A549 (cell line): ENCODE data around the gene BDNF. TPM values are rescaled to one million over a fixed set of nuclear protein-coding genes. Genes with fewer than 3 reads are reported as not detected.

Source experiments
- ATAC-seq, 2 experiments: fragments of 200-7000 bp in 1 of 2; fragments of >200 bp in 1 of 2; cut with Nextera tagmentation in 1 of 2; cut with Tn5 transposase in 1 of 2; 3 replicates each; pipeline versions ENCODE4 v1.8.0 to v1.9.1; 2018 to 2020; ENCODE audit warnings: mild to moderate bottlenecking in 1 of 2, moderate library complexity in 1 of 2
- CTCF ChIA-PET: fragments of 300-600 bp; sonication (Branson Sonifier 250); formaldehyde crosslinking; extraction: SDS; loops from one replicate; lab custom pipeline; 2021; ENCODE audit warnings: antibody characterized with exemption, inconsistent platforms; lab: Yijun Ruan, JAX
- POLR2A ChIA-PET: fragments of 350-600 bp; formaldehyde crosslinking; extraction: SDS; loops from one replicate; lab custom pipeline; 2021; ENCODE audit warnings: antibody characterized with exemption, inconsistent platforms; lab: Yijun Ruan, JAX
- DNase-seq, 2 experiments: peaks; one replicate each; pipeline versions ENCODE4 v3.0.0 to v3.0.0-alpha.2; 2011 to 2016; ENCODE audit warnings: low read depth in 1 of 2, low spot score in 1 of 2
- FAIRE-seq: peaks from 2 replicates; lab custom pipeline; 2011; peaks lifted over from hg19 to GRCh38; lab: Jason Lieb, UNC
- H3K27ac ChIP-seq, 2 experiments: fragments of >200 bp; sonication (Bioruptor Twin); formaldehyde crosslinking; 3 replicates each; pipeline ENCODE4 v1.5.1; 2016 to 2017
- H3K4me1 ChIP-seq: fragments of >200 bp; sonication (Bioruptor Twin); formaldehyde crosslinking; 3 replicates; pipeline ENCODE4 v1.6.1; 2016
- H3K4me2 ChIP-seq: fragments of >200 bp; sonication (Bioruptor Twin); formaldehyde crosslinking; 3 replicates; pipeline ENCODE4 v1.6.1; 2016
- H3K4me3 ChIP-seq: fragments of >200 bp; sonication (Bioruptor Twin); formaldehyde crosslinking; 3 replicates; pipeline ENCODE4 v1.5.1; 2016
- H3K9me3 ChIP-seq: fragments of >200 bp; sonication (Bioruptor Twin); formaldehyde crosslinking; 3 replicates; pipeline ENCODE4 v1.6.1; 2016
- BHLHE40 ChIP-seq: IDR thresholded peaks from 2 replicates; pipeline ENCODE4 v1.6.1; 2012; ENCODE audit warnings: low read depth, low read length, inconsistent platforms
- CBX2 ChIP-seq: fragments of 200-600 bp; sonication (generic); IDR thresholded peaks from 2 replicates; pipeline ENCODE4 v1.6.1; 2016; ENCODE audit warnings: low read depth, mild to moderate bottlenecking, borderline replicate concordance
- CEBPB ChIP-seq, 2 experiments: fragments of >200 bp in 1 of 2; sonication (Bioruptor Twin) in 1 of 2; formaldehyde crosslinking in 1 of 2; IDR thresholded peaks; 2 replicates each; pipeline ENCODE4 v1.6.1; 2012 to 2016
- EHF ChIP-seq: fragments of 250-450 bp; sonication (Bioruptor Pico); IDR thresholded peaks from 2 replicates; pipeline ENCODE4 v1.5.0; 2020; ENCODE audit warnings: mild to moderate bottlenecking
- EHMT2 ChIP-seq: fragments of 200-600 bp; sonication (generic); IDR thresholded peaks from 2 replicates; pipeline ENCODE4 v1.6.1; 2016; ENCODE audit warnings: antibody characterized with exemption, low read depth, mild to moderate bottlenecking, moderate library complexity
- EP300 ChIP-seq, 2 experiments: fragments of >200 bp; sonication (Bioruptor Twin); formaldehyde crosslinking; IDR thresholded peaks; 2 replicates in 1 of 2; 3 replicates in 1 of 2; pipeline ENCODE4 v1.6.1; 2016 to 2017
- FOSL2 ChIP-seq, 2 experiments: fragments of 450-650 bp in 1 of 2; fragments of >200 bp in 1 of 2; sonication (Bioruptor Twin) in 1 of 2; formaldehyde crosslinking; IDR thresholded peaks; 2 replicates each; pipeline versions ENCODE4 v1.5.0 to v1.6.1; 2016 to 2020; ENCODE audit warnings: mild to moderate bottlenecking in 1 of 2, moderate library complexity in 1 of 2
- HEYL ChIP-seq: fragments of 250-450 bp; sonication (Bioruptor Pico); IDR thresholded peaks from 2 replicates; pipeline ENCODE4 v1.8.0; 2021; ENCODE audit warnings: mild to moderate bottlenecking, moderate library complexity
- JUNB ChIP-seq: fragments of >200 bp; sonication (Bioruptor Twin); formaldehyde crosslinking; IDR thresholded peaks from 2 replicates; pipeline ENCODE4 v1.6.1; 2016
- KDM5A ChIP-seq: fragments of 200-600 bp; sonication (generic); IDR thresholded peaks from 2 replicates; pipeline ENCODE4 v1.6.1; 2016; ENCODE audit warnings: antibody characterized with exemption, mild to moderate bottlenecking
- MAFK ChIP-seq: fragments of 450-650 bp; IDR thresholded peaks from 2 replicates; pipeline ENCODE4 v1.6.1; 2014; ENCODE audit not compliant: partially characterized antibody
- NFE2L2 ChIP-seq: fragments of 150-350 bp; conservative IDR thresholded peaks from 2 replicates; pipeline ENCODE4 v1.6.1; 2014; ENCODE audit warnings: low read length
- NPAS2 ChIP-seq: fragments of 250-450 bp; sonication (Bioruptor Pico); IDR thresholded peaks from 2 replicates; pipeline ENCODE4 v1.8.0; 2022; ENCODE audit warnings: mild to moderate bottlenecking, moderate library complexity, borderline replicate concordance
- POLR2A ChIP-seq: IDR thresholded peaks from 2 replicates; pipeline ENCODE4 v1.6.1; 2012; ENCODE audit warnings: mild to moderate bottlenecking, low read length
- RAD21 ChIP-seq, 2 experiments: fragments of >200 bp in 1 of 2; sonication (Bioruptor Twin) in 1 of 2; formaldehyde crosslinking in 1 of 2; IDR thresholded peaks in 1 of 2; conservative IDR thresholded peaks in 1 of 2; 2 replicates in 1 of 2; 3 replicates in 1 of 2; pipeline ENCODE4 v1.6.1; 2012 to 2018; ENCODE audit warnings: inconsistent platforms in 1 of 2
- RNF2 ChIP-seq: fragments of 200-600 bp; sonication (generic); IDR thresholded peaks from 2 replicates; pipeline ENCODE4 v1.6.1; 2016; ENCODE audit warnings: low read depth, mild to moderate bottlenecking, antibody characterized with exemption, moderate library complexity, borderline replicate concordance
- TFCP2L1 ChIP-seq: fragments of 250-450 bp; sonication (Bioruptor Pico); IDR thresholded peaks from 2 replicates; pipeline ENCODE4 v1.5.0; 2021; ENCODE audit warnings: mild to moderate bottlenecking
- TP53 ChIP-seq: fragments of 250-450 bp; sonication (Bioruptor Pico); IDR thresholded peaks from 2 replicates; pipeline ENCODE4 v1.5.0; 2021; ENCODE audit warnings: mild to moderate bottlenecking, moderate library complexity
- WGBS: methylation state at CpG from one replicate; pipeline ENCODE4 v1.1.6; 2017; ENCODE audit errors: missing lambda C conversion rate; 5-methylcytosine and 5-hydroxymethylcytosine counted together
- polyA plus RNA-seq, 4 experiments: library from polyadenylated mRNA; depleted of rRNA in 3 of 4; stranded (reverse); fragments of >200 nt; fragmentation: RNase III in 1 of 4; extraction: RNeasy Plus Mini Kit Qiagen cat#74134 plus additional on column Dnase treatment in 1 of 4; gene quantifications; 2 replicates in 3 of 4; 3 replicates in 1 of 4; pipeline ENCODE4 v1.2.3, GENCODE V29; 2011 to 2017
- TF ChIP-seq, protein P1 (sequence below): fragments of 150-350 bp; IDR thresholded peaks from 2 replicates; pipeline ENCODE4 v1.6.1; 2014; ENCODE audit warnings: low read depth, mild to moderate bottlenecking, low read length
- TF ChIP-seq, protein P2 (sequence below): fragments of >200 bp; sonication (Bioruptor Twin); formaldehyde crosslinking; IDR thresholded peaks from 3 replicates; pipeline ENCODE4 v1.6.1; 2016
- TF ChIP-seq, protein P3 (sequence below): fragments of 200-600 bp; sonication (generic); IDR thresholded peaks from 2 replicates; pipeline ENCODE4 v1.6.1; 2016; ENCODE audit warnings: antibody characterized with exemption, mild to moderate bottlenecking, moderate library complexity
- TF ChIP-seq, protein P4 (sequence below): fragments of 250-450 bp; sonication (Bioruptor Pico); IDR thresholded peaks from 2 replicates; pipeline ENCODE4 v1.5.0; 2020; ENCODE audit warnings: low read depth, mild to moderate bottlenecking, moderate library complexity
- TF ChIP-seq, protein P5 (sequence below): IDR thresholded peaks from 2 replicates; pipeline ENCODE4 v1.6.1; 2012
- TF ChIP-seq, protein P6 (sequence below): IDR thresholded peaks from 2 replicates; pipeline ENCODE4 v1.6.1; 2012; ENCODE audit warnings: low read depth, borderline replicate concordance

Gene BDNF
- polyA plus RNA-seq, 2 of the 4 experiments (the other 2 are of a cell fraction), result 16.4 to 33.7 TPM

DNA sequence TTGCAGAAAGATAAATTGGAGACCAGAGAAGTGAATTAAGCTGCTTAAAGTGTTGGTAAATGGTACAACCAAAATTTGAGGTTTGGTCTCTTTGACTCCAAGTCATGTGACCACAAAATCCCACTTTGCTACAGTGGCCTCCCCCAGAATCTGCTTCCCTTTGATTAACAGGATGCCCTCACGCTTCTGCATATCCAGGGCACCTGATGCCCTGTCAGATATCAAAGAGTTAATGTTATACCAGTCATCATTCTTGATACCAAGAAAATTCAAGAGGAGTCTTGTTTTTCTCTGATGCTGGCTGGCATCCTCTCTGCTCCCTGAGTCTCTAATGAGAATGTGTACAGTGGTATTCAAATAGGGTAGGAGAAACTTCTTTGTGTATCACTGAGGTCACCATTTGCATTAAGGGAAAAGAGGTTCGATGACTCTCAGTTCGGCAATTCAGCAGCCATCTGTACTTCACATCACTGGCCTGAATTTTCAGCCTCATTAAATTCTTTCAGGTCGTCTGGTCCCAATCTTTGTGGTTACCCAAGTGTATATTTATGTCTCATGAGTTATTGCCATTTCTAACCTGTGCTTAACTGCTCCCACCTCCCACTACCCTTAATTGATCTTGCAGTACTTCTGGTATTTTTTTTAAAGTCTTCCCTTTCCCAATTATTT lies 73.9 kb downstream of the BDNF start (continued):
- TF ChIP-seq TFCP2L1 (CRISPR knock-in tag), result no peak
- no peak for TF ChIP-seq TP53 (CRISPR knock-in tag)
- no peak for TF ChIP-seq POLR2A
- no peak for TF ChIP-seq EP300 (IDR thresholded peaks at IDR 0.05)
- no peak for TF ChIP-seq JUNB
- no peak for TF ChIP-seq NPAS2 (CRISPR knock-in tag)
- TF ChIP-seq MAFK, result no peak
- TF ChIP-seq KDM5A, result no peak
- TF ChIP-seq NFE2L2, result no peak
- TF ChIP-seq, protein P1, sequence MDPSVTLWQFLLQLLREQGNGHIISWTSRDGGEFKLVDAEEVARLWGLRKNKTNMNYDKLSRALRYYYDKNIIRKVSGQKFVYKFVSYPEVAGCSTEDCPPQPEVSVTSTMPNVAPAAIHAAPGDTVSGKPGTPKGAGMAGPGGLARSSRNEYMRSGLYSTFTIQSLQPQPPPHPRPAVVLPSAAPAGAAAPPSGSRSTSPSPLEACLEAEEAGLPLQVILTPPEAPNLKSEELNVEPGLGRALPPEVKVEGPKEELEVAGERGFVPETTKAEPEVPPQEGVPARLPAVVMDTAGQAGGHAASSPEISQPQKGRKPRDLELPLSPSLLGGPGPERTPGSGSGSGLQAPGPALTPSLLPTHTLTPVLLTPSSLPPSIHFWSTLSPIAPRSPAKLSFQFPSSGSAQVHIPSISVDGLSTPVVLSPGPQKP, result no peak

DNA sequence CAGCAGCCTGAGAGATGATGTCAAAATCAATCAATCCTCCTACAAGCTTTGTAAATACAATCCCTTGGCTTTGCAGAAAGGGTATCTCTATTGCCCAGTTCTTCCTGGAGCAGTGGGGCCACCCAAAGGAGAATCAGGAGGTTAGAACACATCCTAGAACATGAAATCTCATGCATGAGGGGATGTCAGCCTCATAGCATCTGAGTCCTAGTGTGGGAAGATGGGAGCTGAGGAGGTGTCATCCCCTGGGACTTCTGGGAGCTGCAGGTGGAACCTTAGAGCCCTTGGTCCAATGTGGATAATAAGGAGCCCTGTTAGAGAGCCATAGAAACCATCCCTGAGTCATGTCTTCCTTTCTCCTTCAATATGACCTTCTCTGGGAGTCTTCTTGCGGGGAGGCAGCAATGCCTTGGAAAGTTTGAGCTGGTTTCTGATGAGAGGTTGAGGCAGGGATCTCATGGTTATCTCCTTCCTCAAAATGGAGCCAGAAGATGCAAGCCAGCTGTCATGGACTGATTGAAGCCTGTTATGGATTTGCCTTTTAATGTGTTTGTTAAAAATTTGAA lies 74.8 kb downstream of the BDNF start:
- H3K4me1 ChIP-seq, result no peaks in the 10 kb centered on the region
- FAIRE-seq (no peak), ATAC-seq (no peak), DNase-seq (no peak)
- no peak overlapping the region for H3K27ac ChIP-seq
- ChIA-PET POLR2A (no interaction called here), CTCF (no interaction called here)
- no peak overlapping the region for H3K4me3 ChIP-seq
- H3K9me3 ChIP-seq, result no peaks in the 10 kb centered on the region
- no peak overlapping the region for H3K4me2 ChIP-seq
- WGBS, result 0% methylated on average over 1 of the region's 1 CpG
- TF ChIP-seq, protein P2, sequence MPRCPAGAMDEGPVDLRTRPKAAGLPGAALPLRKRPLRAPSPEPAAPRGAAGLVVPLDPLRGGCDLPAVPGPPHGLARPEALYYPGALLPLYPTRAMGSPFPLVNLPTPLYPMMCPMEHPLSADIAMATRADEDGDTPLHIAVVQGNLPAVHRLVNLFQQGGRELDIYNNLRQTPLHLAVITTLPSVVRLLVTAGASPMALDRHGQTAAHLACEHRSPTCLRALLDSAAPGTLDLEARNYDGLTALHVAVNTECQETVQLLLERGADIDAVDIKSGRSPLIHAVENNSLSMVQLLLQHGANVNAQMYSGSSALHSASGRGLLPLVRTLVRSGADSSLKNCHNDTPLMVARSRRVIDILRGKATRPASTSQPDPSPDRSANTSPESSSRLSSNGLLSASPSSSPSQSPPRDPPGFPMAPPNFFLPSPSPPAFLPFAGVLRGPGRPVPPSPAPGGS, result no peak
- no peak for TF ChIP-seq EHF (CRISPR knock-in tag)
- TF ChIP-seq EP300 (IDR thresholded peaks at IDR 0.05), result no peak
- no peak for TF ChIP-seq NFE2L2

DNA sequence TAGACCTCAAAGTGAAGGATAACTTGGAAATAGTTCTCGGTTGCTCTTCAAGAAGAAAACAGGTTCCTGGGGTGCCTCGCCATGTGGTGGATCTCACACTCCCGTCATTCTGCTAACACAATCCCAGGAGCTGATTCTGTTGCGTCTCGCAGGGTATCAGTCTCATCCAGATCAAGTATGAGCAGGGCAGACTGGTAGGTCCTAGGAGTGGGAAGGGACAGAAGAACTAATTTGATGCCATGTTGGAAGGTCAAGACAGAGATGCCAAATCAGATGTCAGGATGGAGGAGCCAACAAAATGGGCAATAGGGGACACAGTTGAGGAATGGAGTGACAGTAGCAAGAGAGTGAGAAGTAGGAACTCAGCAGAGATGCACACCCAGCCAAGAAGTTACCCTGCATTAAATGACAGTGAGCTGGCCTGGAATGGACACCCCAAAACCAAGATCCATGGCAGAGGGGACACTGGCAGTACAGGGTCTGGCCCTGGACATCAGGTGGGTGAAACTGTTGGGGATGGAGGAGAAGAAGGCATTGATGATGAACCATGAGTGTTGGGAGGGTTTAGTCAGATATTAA lies 76.2 kb downstream of the BDNF start:
- ChIA-PET CTCF (no interaction called here), POLR2A (no interaction called here)
- Histone ChIP-seq H3K4me3 (no peak overlapping the region), H3K4me2 (no peak overlapping the region), H3K27ac (no peak overlapping the region), H3K9me3 (no peaks in the 10 kb centered on the region), H3K4me1 (no peaks in the 10 kb centered on the region)
- DNase-seq, result no peak
- FAIRE-seq, result no peak
- 45% methylated on average over 5 of the region's 5 CpGs for WGBS
- ATAC-seq, result no peak
- TF ChIP-seq, protein P2, result no peak
- no peak for TF ChIP-seq BHLHE40
- TF ChIP-seq JUNB, result no peak
- no peak for TF ChIP-seq NFE2L2
- TF ChIP-seq TFCP2L1 (CRISPR knock-in tag), result no peak
- TF ChIP-seq, protein P3, sequence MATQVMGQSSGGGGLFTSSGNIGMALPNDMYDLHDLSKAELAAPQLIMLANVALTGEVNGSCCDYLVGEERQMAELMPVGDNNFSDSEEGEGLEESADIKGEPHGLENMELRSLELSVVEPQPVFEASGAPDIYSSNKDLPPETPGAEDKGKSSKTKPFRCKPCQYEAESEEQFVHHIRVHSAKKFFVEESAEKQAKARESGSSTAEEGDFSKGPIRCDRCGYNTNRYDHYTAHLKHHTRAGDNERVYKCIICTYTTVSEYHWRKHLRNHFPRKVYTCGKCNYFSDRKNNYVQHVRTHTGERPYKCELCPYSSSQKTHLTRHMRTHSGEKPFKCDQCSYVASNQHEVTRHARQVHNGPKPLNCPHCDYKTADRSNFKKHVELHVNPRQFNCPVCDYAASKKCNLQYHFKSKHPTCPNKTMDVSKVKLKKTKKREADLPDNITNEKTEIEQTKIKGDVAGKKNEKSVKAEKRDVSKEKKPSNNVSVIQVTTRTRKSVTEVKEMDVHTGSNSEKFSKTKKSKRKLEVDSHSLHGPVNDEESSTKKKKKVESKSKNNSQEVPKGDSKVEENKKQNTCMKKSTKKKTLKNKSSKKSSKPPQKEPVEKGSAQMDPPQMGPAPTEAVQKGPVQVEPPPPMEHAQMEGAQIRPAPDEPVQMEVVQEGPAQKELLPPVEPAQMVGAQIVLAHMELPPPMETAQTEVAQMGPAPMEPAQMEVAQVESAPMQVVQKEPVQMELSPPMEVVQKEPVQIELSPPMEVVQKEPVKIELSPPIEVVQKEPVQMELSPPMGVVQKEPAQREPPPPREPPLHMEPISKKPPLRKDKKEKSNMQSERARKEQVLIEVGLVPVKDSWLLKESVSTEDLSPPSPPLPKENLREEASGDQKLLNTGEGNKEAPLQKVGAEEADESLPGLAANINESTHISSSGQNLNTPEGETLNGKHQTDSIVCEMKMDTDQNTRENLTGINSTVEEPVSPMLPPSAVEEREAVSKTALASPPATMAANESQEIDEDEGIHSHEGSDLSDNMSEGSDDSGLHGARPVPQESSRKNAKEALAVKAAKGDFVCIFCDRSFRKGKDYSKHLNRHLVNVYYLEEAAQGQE, result no peak
- TF ChIP-seq EP300 (IDR thresholded peaks at IDR 0.05), result no peak
- TF ChIP-seq, protein P4, sequence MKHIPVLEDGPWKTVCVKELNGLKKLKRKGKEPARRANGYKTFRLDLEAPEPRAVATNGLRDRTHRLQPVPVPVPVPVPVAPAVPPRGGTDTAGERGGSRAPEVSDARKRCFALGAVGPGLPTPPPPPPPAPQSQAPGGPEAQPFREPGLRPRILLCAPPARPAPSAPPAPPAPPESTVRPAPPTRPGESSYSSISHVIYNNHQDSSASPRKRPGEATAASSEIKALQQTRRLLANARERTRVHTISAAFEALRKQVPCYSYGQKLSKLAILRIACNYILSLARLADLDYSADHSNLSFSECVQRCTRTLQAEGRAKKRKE (CRISPR knock-in tag), result no peak
- TF ChIP-seq FOSL2 (IDR thresholded peaks at IDR 0.05), result no peak
- TF ChIP-seq FOSL2 (CRISPR knock-in tag; IDR thresholded peaks at IDR 0.05), result no peak
- no peak for TF ChIP-seq KDM5A
- TF ChIP-seq, protein P5, sequence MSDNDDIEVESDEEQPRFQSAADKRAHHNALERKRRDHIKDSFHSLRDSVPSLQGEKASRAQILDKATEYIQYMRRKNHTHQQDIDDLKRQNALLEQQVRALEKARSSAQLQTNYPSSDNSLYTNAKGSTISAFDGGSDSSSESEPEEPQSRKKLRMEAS, result no peak
- no peak for TF ChIP-seq CBX2
- TF ChIP-seq HEYL, result no peak
- TF ChIP-seq RNF2, result no peak
- TF ChIP-seq CEBPB (IDR thresholded peaks at IDR 0.05), result no peak
- no peak for TF ChIP-seq RAD21 (conservative IDR thresholded peaks at IDR 0.05 in 1 of 2, IDR thresholded peaks at IDR 0.05 in 1 of 2)
- TF ChIP-seq, protein P6, sequence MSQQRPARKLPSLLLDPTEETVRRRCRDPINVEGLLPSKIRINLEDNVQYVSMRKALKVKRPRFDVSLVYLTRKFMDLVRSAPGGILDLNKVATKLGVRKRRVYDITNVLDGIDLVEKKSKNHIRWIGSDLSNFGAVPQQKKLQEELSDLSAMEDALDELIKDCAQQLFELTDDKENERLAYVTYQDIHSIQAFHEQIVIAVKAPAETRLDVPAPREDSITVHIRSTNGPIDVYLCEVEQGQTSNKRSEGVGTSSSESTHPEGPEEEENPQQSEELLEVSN, result no peak
- no peak for TF ChIP-seq TP53 (CRISPR knock-in tag)
- no peak for TF ChIP-seq EHMT2
